HG03469 (cell line): Measurements from ENCODE around the gene KCNJ6.
A peak's percentile ranks its signal among the peaks of the same experiment; 100 is the strongest.

Experiments used
- ATAC-seq: cut with Tn5 transposase; IDR thresholded peaks from one replicate; pipeline ENCODE4 v1.9.1; 2021; ENCODE audit warnings: mild to moderate bottlenecking, moderate library complexity, moderate number of reproducible peaks; ENCODE audit not compliant: unreplicated experiment

KCNJ6 gene

GRCh38 chr21:37868446-37869295, 47.6 kb downstream of the KCNJ6 start:
- no peak for ATAC-seq

GRCh38 chr21:37866027-37866426, 50.2 kb downstream of the KCNJ6 start:
- peak; percentile 52 for ATAC-seq

DNA sequence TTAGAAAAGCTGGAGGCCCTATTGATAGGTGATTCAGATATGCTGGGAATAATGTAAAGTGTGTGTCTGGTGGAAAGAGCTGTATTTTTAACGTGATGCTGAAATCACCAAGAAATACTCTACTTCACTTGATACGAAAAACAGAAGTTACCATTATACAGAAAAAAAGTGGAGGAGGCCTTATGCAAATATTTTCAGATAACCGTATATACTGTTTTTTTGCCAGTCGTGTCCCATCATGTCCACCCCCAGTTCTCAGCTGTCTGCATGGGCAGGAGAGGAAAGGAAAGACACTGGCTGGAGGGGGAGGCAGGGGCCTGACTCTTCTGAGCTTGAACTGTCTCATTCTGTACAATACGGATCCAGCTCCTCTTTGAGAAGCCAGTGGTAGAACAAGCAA, 51.1 kb downstream of the KCNJ6 start:
- no peak for ATAC-seq

GRCh38 chr21:37863842-37864241, 52.4 kb downstream of the KCNJ6 start:
- peak; percentile 56 for ATAC-seq

DNA sequence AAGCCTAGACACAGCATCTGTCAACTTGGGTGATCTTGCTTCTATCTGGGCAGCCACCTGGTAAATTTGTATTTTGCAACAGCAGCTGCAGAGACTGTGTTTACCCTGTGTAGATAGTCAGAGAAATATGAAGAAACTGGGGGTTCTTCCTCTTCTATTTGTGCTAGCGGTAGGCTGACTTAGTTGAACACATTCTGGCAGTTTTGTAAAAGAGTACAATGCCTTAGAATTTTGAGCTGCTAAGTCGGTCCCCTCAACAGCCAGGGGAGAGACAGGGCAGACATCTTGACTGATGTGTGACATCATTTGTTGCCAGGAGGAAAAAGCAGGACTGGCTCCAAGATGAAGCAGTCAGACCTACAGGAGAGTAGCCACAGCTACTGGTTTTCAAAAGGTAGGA, 53.7 kb downstream of the KCNJ6 start:
- peak; percentile 43 for ATAC-seq

- no peak for ATAC-seq
These were observed 54.7 kb downstream of the KCNJ6 start for GRCh38 chr21:37861561-37861960.

DNA sequence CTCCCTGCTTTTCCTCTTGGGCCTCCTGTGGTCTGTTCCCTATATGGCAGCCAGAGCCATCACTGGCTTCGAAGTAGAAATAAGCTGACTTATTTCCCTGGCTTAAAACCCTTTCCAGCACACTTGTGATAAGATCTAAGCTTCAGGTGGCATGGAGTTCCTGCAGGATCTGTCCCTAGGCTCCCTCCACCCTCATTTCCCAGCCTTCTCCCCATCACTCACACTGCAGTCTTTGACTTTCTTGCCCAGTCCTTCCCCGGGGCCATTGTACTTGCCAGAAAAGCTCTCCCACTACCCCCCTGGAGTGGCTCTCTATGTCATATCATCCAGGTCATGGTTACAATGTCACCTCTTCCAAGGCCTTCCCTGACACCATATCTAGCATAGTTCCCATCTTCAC, 55.8 kb downstream of the KCNJ6 start:
- ATAC-seq = no peak

DNA sequence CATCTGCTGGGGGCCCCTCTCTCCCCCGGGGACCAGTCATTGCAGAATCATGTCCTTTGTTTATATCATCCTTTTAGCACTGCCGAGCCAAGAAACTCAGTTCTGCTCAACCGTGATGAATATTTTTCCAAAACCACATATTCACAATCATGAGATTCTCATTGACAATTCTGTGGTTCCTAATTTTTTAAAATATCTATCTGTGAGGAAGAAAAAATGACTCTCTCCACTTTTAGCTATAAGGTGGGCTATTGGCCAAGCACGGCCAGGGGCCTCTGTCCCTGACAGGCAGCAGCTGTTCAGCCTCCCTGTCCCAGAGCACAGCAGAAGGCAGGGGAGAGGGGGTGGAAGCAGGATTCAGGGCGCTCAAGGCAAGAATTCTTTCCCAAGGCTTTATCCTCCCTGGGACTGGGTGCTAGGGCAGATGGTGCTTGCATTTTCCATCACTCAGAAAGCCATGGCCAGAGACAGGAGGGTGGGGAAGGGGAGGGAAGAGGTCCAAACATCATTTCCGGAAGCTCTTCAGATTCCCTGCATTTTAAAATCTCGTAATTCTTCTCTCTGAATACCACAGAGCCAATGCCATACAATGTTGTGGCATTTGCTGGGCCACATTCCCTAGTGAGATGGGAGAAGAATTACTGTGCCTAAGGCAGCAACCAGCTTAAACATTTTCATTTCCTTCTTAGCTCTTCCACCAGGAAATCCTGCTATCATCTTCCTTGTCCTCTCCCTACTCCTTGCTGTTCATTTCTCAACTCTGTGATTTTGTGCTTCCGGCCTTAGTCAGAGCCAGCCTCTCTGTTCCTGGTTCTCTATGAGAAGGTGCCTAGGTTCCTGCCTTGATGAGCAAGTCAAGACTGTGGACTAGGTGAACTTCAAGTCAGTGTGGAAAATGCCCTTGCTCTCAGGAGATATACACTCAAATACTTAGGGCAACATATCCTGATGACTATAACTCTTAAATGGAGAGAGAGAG, 60.3 kb downstream of the KCNJ6 start:
- ATAC-seq = no peak

DNA sequence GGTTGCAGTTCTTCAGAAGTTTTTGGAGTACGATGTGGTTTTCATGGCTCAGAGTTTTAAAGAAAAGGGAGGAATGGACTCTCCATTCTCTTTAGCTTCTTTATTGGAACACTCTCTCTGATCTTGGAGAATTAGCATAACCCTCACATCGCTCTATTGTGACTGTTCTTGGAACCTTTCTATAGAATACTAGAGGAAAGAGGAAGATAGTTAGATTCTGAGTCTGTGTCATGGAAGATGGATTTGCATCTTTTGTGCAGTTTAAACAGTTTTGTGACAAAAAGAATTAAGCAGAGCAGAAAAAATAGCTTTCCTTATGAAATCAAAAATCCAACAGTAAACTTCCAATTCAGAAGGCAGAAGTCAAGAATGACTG, 61.0 kb downstream of the KCNJ6 start:
- ATAC-seq = no peak

DNA sequence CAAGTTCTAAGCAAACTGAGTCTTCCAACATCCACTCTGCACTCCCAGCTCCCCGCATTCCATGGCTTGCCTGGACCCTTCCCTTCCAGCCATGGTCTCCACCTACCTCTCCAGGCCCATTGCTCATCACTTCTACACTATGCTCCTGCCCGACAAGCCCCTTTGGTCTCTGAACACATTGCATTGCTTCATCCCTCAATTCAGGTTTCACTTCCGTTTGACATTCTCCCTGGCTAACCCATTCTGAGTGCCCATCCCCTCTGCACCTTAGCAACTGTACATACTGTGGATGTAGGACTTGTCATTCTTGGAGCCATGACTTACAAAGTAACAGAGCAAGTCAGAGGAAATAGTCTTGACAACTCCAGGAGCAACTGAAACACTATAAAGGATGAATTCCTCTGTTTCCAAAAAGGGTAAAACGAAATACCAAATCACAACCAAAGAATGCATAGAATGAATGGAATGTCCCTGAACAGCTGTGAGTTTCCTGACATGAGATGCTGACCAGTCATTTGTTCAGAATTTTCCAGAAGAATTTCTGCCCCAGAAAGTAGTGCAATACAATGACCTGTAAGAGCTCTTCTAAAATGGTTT, 66.7 kb downstream of the KCNJ6 start:
- no peak for ATAC-seq

GRCh38 chr21:37848721-37849490, 67.4 kb downstream of the KCNJ6 start:
- no peak for ATAC-seq

DNA sequence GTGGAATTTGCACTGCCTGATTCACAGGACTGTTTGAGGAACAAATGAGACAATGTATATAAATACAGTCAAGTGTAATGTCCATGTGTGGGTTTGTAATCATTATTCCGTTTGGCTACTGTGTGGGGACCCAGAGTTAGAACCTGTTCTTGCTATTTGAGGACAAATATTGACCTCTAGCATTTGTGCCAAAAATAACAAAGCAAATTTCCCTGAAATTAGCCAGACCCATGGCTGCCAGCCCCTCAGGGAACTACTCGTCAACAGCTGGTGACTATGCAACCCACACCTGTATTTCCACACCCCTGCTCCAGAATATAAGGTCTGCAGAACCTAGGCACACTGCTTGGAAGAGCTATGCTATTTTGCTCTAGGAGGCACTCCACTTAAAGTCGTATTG, 70.7 kb downstream of the KCNJ6 start:
- ATAC-seq = no peak

DNA sequence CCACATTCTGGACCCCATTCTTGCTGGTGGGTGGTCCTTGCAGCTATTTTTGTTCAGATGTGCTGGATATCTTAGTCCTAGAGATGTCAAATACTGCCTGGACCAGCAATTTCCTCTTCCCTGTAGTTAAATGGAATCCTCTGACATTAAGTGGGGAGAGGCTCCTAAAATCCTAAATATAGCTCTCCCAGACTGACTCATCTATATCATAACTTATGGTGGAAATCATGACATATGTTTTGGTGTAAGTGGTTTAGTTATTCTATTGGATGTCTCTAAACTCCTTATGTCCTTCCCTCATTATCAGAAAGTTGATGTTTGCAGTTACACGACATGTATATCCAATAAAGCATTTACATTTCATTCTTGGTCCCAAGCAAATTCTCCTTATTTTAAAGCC, 73.1 kb downstream of the KCNJ6 start:
- no peak for ATAC-seq

- no peak for ATAC-seq
These were observed 73.9 kb downstream of the KCNJ6 start for GRCh38 chr21:37842163-37842919.

GRCh38 chr21:37837381-37837780, 78.9 kb downstream of the KCNJ6 start:
- ATAC-seq = no peak

- no peak for ATAC-seq
These were observed 80.8 kb downstream of the KCNJ6 start for GRCh38 chr21:37835481-37835880.

GRCh38 chr21:37833301-37833700, 83.0 kb downstream of the KCNJ6 start:
- no peak for ATAC-seq

DNA sequence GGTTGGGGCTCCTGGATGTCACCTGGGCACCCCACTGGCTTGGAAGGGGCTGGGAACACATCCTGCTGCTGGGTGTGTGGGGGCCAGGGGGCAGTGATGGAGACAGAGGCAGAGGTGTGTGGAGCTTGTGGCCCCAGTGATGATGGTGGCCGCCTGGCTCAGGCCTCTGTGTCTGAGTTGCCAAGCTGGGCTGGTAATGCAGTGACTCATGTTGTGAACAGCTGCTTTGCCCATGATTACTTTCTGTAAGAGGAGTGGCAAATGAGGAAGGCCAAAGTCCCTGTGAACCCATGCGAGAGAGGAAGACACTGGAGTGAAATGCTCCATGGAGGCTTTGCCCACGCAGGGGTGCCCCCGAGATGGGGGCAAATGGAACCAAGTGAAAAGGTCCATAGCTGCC, 86.8 kb downstream of the KCNJ6 start:
- no peak for ATAC-seq

DNA sequence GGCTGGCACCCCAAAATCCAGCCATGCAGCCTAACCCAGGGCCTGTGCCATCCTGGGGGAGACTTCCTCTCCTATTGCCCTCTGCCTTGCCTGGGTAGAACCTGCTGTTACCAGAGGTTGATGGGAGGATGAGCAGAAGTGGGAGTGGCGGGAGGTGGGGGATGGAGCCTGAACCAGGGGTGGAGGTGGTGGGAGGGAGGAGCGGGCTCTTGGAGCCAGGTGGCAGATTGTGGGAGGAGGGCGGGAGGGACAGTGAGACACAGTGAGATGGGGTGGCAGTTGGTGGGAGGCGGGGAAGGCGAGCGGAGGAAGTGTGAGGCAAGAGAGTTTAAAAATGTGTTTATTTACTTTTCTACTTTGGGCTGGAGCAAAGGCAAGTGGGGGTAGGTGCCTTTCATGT, 87.3 kb downstream of the KCNJ6 start:
- no peak for ATAC-seq

- no peak for ATAC-seq
These were observed 87.7 kb downstream of the KCNJ6 start for GRCh38 chr21:37828556-37828955.
